Stimulated activated CD8-positive, alpha-beta memory T cell treated with anti-CD3 and anti-CD28 coated beads, Interleukin-12 subunit alpha, Interleukin-12 subunit beta, amount 100 ng/mL, for 4 hours (primary cell): ENCODE data around the gene TMEM101.
"Not testable (repeated sequence)": the region's sequence is repeated elsewhere in the genome, so short reads cannot be mapped to it uniquely, and the experiment has no call there.

Experiments
- DNase-seq: peaks from one replicate; pipeline ENCODE4 v3.0.0-alpha.2; 2020; ENCODE audit warnings: low read depth

Gene TMEM101

GRCh38 chr17:43974382-43975266 lies 40.1 kb downstream of the TMEM101 start:
- no peak for DNase-seq

- DNase-seq = not testable (repeated sequence)
Observed at GRCh38 chr17:43972444-43973212, 42.1 kb downstream of the TMEM101 start.

- not testable (repeated sequence) for DNase-seq
Observed at GRCh38 chr17:43971436-43971835, 43.3 kb downstream of the TMEM101 start.

GRCh38 chr17:43970366-43970765 lies 44.4 kb downstream of the TMEM101 start:
- DNase-seq = no peak

- no peak for DNase-seq
Observed at GRCh38 chr17:43967251-43967875, 47.4 kb downstream of the TMEM101 start.

- DNase-seq = no peak
Observed at GRCh38 chr17:43966276-43966675, 48.5 kb downstream of the TMEM101 start.

GRCh38 chr17:43962479-43962878 lies 52.3 kb downstream of the TMEM101 start:
- no peak for DNase-seq

GRCh38 chr17:43961954-43962353 lies 52.8 kb downstream of the TMEM101 start:
- no peak for DNase-seq

- not testable (repeated sequence) for DNase-seq
Observed at GRCh38 chr17:43961292-43961691, 53.5 kb downstream of the TMEM101 start.
